LNCaP clone FGC (cell line): ENCODE data around the gene MRPS6.

Experiments
- DNase-seq: peaks from one replicate; pipeline ENCODE4 v3.0.0-alpha.2; 2011; ENCODE audit warnings: low read depth
- H3K4me3 ChIP-seq: 2 replicates; pipeline ENCODE4 v1.5.1; 2011; ENCODE audit warnings: mild to moderate bottlenecking, low read depth, low read length, control low read depth
- TF ChIP-seq, protein P1 (sequence below): IDR thresholded peaks from 2 replicates; pipeline ENCODE4 v1.5.1; 2012; ENCODE audit warnings: mild to moderate bottlenecking; ENCODE audit not compliant: control insufficient read depth, insufficient read depth; ENCODE audit errors: extremely low read depth

MRPS6 gene

GRCh38 chr21:34112316-34113033, 39.1 kb downstream of the MRPS6 start:
- no peak overlapping the region for H3K4me3 ChIP-seq
- DNase-seq, result no peak
- TF ChIP-seq, protein P1, sequence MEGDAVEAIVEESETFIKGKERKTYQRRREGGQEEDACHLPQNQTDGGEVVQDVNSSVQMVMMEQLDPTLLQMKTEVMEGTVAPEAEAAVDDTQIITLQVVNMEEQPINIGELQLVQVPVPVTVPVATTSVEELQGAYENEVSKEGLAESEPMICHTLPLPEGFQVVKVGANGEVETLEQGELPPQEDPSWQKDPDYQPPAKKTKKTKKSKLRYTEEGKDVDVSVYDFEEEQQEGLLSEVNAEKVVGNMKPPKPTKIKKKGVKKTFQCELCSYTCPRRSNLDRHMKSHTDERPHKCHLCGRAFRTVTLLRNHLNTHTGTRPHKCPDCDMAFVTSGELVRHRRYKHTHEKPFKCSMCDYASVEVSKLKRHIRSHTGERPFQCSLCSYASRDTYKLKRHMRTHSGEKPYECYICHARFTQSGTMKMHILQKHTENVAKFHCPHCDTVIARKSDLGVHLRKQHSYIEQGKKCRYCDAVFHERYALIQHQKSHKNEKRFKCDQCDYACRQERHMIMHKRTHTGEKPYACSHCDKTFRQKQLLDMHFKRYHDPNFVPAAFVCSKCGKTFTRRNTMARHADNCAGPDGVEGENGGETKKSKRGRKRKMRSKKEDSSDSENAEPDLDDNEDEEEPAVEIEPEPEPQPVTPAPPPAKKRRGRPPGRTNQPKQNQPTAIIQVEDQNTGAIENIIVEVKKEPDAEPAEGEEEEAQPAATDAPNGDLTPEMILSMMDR, result no peak

- DNase-seq, result peak; percentile 52
- TF ChIP-seq, protein P1, result no peak
- no peak overlapping the region for H3K4me3 ChIP-seq
Observed at GRCh38 chr21:34113842-34114241, 40.5 kb downstream of the MRPS6 start.

DNA sequence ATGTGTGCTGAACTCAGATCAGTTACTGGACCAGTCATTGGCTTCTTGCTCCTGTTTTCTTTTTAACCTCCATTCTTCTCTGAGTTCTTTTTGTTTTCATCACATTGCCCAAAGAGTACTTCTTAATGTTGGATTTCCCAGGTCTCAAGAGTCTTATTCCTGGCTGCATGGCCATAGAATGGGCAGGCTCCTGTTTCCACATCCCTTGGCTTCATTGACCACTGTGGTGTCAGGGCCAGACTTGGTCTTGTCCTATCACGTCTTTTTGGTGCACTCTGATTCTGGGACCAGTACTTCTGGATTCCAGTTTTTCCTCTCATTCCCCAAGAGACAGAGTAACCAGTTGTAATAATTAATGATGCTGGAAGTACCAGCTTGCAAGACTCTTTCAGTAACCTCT, 41.8 kb downstream of the MRPS6 start:
- H3K4me3 ChIP-seq, result no peak overlapping the region
- TF ChIP-seq, protein P1, result no peak
- DNase-seq, result no peak

DNA sequence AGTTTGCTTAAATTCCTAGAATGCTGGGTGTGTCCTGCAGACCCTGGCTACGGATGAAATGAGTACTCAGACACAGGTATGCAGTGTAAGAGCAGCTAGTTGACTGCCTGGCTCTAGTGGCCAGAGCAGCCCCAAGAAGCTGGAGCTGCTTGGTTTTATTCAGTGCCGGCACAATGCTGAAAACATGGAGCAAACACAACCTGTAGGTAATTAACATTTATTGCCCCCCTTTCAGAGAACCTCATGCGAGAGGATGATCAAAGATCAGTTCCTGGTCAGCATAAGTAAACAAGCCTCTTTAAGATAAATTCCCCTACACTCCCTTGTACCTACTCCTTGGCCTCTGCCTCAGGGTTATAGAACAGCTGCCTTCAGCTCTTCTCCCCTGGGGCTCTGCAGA, 43.2 kb downstream of the MRPS6 start:
- no peak for DNase-seq
- no peak overlapping the region for H3K4me3 ChIP-seq
- TF ChIP-seq, protein P1, result no peak

DNA sequence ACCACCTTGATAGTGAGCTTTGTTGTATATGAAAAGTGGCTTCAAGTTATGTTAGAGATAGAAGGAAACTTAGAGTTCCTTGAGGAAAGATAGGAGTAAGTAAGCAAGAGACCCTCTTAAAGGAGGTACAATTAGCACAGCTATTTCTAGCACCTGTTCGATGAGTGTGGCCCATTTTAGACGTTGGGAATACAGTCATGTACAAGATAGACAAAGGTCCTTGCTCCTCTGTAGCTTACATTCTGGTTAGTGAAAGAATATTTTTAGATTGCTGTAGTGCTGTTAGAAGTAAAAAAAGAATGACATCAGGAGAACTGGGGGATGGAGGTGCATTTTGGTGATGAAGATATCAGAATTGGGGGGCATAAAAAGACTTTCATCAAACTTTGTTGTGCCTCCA, 47.5 kb downstream of the MRPS6 start:
- no peak for DNase-seq
- TF ChIP-seq, protein P1, result no peak
- no peak overlapping the region for H3K4me3 ChIP-seq

- TF ChIP-seq, protein P1, result no peak
- DNase-seq, result peak; percentile 93
- H3K4me3 ChIP-seq, result no peak overlapping the region
Observed at GRCh38 chr21:34122047-34122446, 48.7 kb downstream of the MRPS6 start.

GRCh38 chr21:34123609-34124008, 50.2 kb downstream of the MRPS6 start:
- TF ChIP-seq, protein P1, result no peak
- no peak for DNase-seq
- H3K4me3 ChIP-seq, result no peak overlapping the region
